NB4 (cell line): Measurements from ENCODE around the gene CAMKMT.

Experiments
- CTCF ChIP-seq: IDR thresholded peaks from one replicate; pipeline ENCODE4 v1.5.1; 2012; ENCODE audit warnings: low read depth, low read length
- POLR2A ChIP-seq: IDR thresholded peaks from 2 replicates; pipeline ENCODE4 v1.6.1; 2011; ENCODE audit warnings: mild to moderate bottlenecking; ENCODE audit not compliant: insufficient read length; ENCODE audit errors: extremely low read depth

GRCh38 chr2:44650796-44651195, 289.0 kb downstream of the CAMKMT start:
- no peak for TF ChIP-seq CTCF
- TF ChIP-seq POLR2A = no peak
